IPS-15b (cell line): ENCODE results near the gene SGTA.

Experiments used
- H3K27me3 ChIP-seq: one replicate; pipeline ENCODE4 v1.6.1; 2013; ENCODE audit warnings: low read length; ENCODE audit not compliant: control insufficient read depth, insufficient read depth
- H3K36me3 ChIP-seq: one replicate; pipeline ENCODE4 v1.6.1; 2013; ENCODE audit warnings: low read length; ENCODE audit not compliant: control insufficient read depth, insufficient read depth
- H3K4me1 ChIP-seq: one replicate; pipeline ENCODE4 v1.6.1; 2013; ENCODE audit warnings: mild to moderate bottlenecking, low read length; ENCODE audit not compliant: control insufficient read depth, insufficient read depth
- H3K4me3 ChIP-seq: one replicate; pipeline ENCODE4 v1.5.1; 2013; ENCODE audit warnings: low read depth, low read length
- H3K9ac ChIP-seq: one replicate; pipeline ENCODE4 v1.6.1; 2013; ENCODE audit warnings: low read depth, mild to moderate bottlenecking, low read length
- H3K9me3 ChIP-seq: one replicate; pipeline ENCODE4 v1.6.1; 2013; ENCODE audit warnings: mild to moderate bottlenecking, low read length; ENCODE audit not compliant: control insufficient read depth, insufficient read depth

Gene SGTA

GRCh38 chr19:2807379-2808128, 24.5 kb upstream of the SGTA start:
- Histone ChIP-seq H3K4me3 (no peak overlapping the region), H3K4me1 (no peaks in the 10 kb centered on the region), H3K9ac (no peak overlapping the region), H3K36me3 (peaks cover 85% of the 10 kb centered on the region), H3K9me3 (no peaks in the 10 kb centered on the region), H3K27me3 (no peaks in the 10 kb centered on the region)

- Histone ChIP-seq H3K9me3 (no peaks in the 10 kb centered on the region), H3K4me3 (no peak overlapping the region), H3K27me3 (no peaks in the 10 kb centered on the region), H3K9ac (no peak overlapping the region), H3K36me3 (peaks cover 85% of the 10 kb centered on the region), H3K4me1 (no peaks in the 10 kb centered on the region)
These were observed 23.8 kb upstream of the SGTA start for GRCh38 chr19:2806736-2807378.

- Histone ChIP-seq H3K4me3 (no peak overlapping the region), H3K36me3 (peaks cover 83% of the 10 kb centered on the region), H3K9ac (no peak overlapping the region), H3K27me3 (no peaks in the 10 kb centered on the region), H3K4me1 (no peaks in the 10 kb centered on the region), H3K9me3 (no peaks in the 10 kb centered on the region)
These were observed 23.0 kb upstream of the SGTA start for GRCh38 chr19:2805991-2806649.

GRCh38 chr19:2805261-2805900, 22.3 kb upstream of the SGTA start:
- H3K4me3 ChIP-seq: no peak overlapping the region
- H3K9me3 ChIP-seq: no peaks in the 10 kb centered on the region
- no peak overlapping the region for H3K9ac ChIP-seq
- no peaks in the 10 kb centered on the region for H3K27me3 ChIP-seq
- peaks cover 83% of the 10 kb centered on the region for H3K36me3 ChIP-seq
- H3K4me1 ChIP-seq: no peaks in the 10 kb centered on the region

- no peaks in the 10 kb centered on the region for H3K27me3 ChIP-seq
- H3K9me3 ChIP-seq: no peaks in the 10 kb centered on the region
- no peak overlapping the region for H3K9ac ChIP-seq
- no peaks in the 10 kb centered on the region for H3K4me1 ChIP-seq
- no peak overlapping the region for H3K4me3 ChIP-seq
- peaks cover 82% of the 10 kb centered on the region for H3K36me3 ChIP-seq
These were observed 21.3 kb upstream of the SGTA start for GRCh38 chr19:2804156-2805004.

DNA sequence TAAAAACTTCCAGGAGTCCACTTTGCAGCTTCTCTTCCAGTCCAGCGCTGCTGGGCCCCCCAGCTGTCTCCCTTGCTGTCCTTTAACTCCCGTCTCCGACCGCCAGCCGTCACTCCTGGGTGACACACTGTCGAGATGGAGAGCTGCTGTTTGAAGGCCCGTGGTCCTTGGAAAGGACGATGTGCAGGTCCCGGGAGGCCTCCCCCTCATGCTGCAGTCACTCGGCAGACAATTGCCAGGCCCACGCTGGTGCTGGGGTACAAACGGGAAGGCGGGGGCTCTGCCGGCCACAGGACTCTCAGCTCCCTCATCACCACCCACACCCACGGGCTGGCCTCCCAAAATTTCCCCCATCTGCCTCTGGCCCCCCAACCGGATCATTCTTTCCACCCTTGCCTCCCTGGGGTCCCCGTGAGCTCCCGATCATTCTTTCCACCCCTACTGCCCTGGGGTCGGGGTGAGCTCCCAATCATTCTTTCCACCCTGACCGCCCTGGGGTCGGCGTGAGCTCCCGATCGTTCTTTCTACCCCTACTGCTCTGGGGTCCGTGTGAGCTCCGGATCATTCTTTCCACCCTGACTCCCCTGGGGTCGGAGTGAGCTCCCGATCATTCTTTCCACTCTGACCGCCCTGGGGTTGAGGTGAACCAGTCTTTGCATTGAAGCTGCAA, 20.5 kb upstream of the SGTA start:
- Histone ChIP-seq H3K4me1 (no peaks in the 10 kb centered on the region), H3K36me3 (peaks cover 78% of the 10 kb centered on the region), H3K9me3 (no peaks in the 10 kb centered on the region), H3K9ac (no peak overlapping the region), H3K27me3 (no peaks in the 10 kb centered on the region), H3K4me3 (no peak overlapping the region)

- no peaks in the 10 kb centered on the region for H3K27me3 ChIP-seq
- no peaks in the 10 kb centered on the region for H3K4me1 ChIP-seq
- no peak overlapping the region for H3K9ac ChIP-seq
- H3K36me3 ChIP-seq: peaks cover 73% of the 10 kb centered on the region
- no peak overlapping the region for H3K4me3 ChIP-seq
- no peaks in the 10 kb centered on the region for H3K9me3 ChIP-seq
These were observed 19.8 kb upstream of the SGTA start for GRCh38 chr19:2802826-2803225.

DNA sequence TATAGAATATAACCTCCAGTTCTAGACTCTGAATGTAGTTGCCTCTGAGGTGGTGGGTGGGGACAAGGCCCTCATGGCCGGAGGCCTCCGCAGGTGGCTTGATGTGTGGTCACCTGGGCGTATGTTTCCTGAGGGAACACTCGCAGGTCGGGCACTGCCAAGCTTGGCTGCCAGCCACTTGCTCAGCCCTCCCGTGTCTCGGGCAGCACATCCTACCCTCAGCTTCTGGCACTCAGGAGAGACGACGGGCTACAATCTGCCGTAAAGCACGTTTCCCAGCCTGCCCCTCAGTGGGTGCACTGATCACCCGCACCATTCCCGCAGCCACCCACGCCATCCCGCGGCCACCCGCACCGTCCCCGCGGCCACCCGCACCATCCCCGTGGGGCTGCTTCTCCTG, 17.4 kb upstream of the SGTA start:
- no peaks in the 10 kb centered on the region for H3K27me3 ChIP-seq
- no peak overlapping the region for H3K4me3 ChIP-seq
- no peaks in the 10 kb centered on the region for H3K4me1 ChIP-seq
- H3K9me3 ChIP-seq: no peaks in the 10 kb centered on the region
- no peak overlapping the region for H3K9ac ChIP-seq
- H3K36me3 ChIP-seq: peaks cover 70% of the 10 kb centered on the region

DNA sequence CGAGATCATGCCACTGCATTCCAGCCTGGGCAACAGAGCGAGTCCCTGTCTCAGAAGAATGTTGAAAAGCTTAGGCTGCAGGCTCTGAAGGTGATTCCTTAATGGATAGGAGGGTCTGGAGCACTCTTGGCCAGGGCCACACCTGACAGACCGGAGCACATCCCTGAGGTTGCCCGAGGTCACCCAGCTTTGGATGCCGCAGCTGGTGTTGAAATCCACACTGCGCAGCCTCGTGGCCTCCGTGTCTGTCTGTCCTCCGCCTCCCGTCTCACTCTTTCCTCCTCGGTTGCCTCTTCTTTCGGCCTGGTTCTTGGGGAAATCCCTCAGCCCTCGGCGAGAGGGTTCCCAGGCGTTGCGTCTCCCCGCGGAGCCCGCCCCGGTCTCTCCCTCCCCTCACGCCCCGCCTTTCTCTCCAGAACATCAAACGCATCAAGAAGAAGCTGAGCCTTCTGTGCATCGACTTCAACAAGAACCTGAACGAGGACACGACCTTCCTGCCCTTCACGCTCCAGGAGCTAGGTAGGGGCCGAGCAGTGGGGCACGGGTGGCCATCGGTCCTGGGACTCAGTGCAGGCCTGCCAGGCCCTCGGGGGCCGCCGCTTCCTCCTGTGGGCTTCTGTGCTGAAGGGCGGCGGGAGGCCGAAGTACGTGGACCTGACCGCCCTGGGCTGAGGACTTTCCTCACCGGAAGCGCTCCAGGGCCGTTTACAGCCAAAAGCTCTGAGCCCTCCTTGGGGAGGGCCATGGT, 16.4 kb upstream of the SGTA start:
- peaks cover 66% of the 10 kb centered on the region for H3K36me3 ChIP-seq
- no peaks in the 10 kb centered on the region for H3K4me1 ChIP-seq
- no peak overlapping the region for H3K4me3 ChIP-seq
- H3K9ac ChIP-seq: no peak overlapping the region
- no peaks in the 10 kb centered on the region for H3K27me3 ChIP-seq
- no peaks in the 10 kb centered on the region for H3K9me3 ChIP-seq

DNA sequence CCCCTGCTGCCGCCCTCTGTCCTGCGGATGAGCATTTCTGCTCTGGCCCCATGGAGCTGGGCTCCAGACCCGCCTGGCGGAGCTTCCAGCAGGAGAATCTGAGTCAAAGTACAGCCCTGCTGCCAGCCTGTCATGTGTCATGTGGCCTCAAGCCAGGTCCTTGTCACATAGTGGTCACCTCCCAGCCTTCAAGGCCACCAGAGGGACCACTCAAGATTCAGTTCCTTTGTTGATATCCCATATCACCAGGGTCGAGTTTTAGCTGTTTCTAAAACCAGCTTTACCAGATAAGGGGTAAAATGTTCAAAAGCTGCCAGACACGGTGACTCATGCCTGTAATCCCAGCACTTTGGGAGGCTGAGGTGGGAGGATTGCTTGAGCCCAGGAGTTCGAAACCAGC, 15.7 kb upstream of the SGTA start:
- no peak overlapping the region for H3K9ac ChIP-seq
- H3K4me3 ChIP-seq: no peak overlapping the region
- no peaks in the 10 kb centered on the region for H3K27me3 ChIP-seq
- peaks cover 61% of the 10 kb centered on the region for H3K36me3 ChIP-seq
- H3K9me3 ChIP-seq: no peaks in the 10 kb centered on the region
- no peaks in the 10 kb centered on the region for H3K4me1 ChIP-seq
